ENCODE data around the gene GNAI2. TPM values are rescaled to one million over a fixed set of nuclear protein-coding genes. Genes with fewer than 3 reads are reported as not detected.
"Not testable (repeated sequence)": the region's sequence is repeated elsewhere in the genome, so short reads cannot be mapped to it uniquely, and the experiment has no call there.

GNAI2 gene
- total and polyA plus RNA-seq, 12 donors: 107 to 270 (median 146) TPM

GRCh38 chr3:50207359-50208042, 28.5 kb upstream of the GNAI2 start:
- Histone ChIP-seq H3K27me3 (peaks cover 0 to 51% (median 36%) of the 10 kb centered on the region in 7 donors), H3K9me3 (no peaks in the 10 kb centered on the region), H3K4me1 (peaks cover 0 to 29% (median 19%) of the 10 kb centered on the region in 9 donors), H3K27ac (no peak overlapping the region), H3K36me3 (no peaks in the 10 kb centered on the region), H3K4me3 (no peak overlapping the region)
- WGBS, 2 donors: 94 to 96% methylated on average over 17 of the region's 17 CpGs
- intact Hi-C loops (cut with DNase I): no loop called here
- ATAC-seq (no peak), DNase-seq (no peak)
- TF ChIP-seq CTCF (IDR thresholded peaks at IDR 0.05): no peak

DNA sequence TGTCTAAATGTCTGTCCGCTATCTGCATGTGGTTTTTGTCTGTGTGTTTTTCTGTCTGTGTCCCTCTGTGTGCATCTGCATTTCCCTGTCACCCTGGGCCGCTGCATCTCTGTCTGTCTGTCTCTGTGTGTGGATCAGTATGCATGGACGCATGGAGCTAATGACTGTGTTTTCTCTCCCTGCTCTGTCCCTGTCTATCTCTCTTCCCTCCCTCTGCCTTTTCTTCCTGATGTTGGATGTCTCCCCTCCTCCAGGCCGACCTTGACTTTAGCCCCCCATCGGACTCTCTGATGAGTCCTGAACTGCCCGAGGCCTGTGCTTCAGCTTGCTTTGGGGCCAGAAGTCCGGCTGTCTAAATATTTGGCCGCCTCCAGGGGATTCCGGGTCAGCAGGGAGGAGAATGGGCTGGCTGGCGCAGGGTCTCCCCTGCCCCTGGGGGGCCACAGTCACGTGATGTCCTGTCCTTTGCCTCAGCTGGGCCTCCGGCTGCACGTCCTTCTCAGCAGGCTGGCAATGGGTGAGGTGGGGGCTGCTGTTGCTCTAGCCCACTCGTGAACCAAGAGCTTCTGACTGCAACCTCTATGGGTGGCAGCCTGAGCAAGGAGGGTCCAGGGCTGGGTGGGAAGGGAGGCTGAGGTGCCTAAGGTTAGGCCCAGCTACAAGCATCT, 27.2 kb upstream of the GNAI2 start:
- Histone ChIP-seq H3K36me3 (no peaks in the 10 kb centered on the region), H3K27me3 (peaks cover 0 to 38% (median 23%) of the 10 kb centered on the region in 7 donors), H3K9me3 (no peaks in the 10 kb centered on the region), H3K4me1 (peaks cover 0 to 29% (median 19%) of the 10 kb centered on the region in 9 donors), H3K4me3 (no peak overlapping the region), H3K27ac (no peak overlapping the region)
- no peak for DNase-seq
- TF ChIP-seq CTCF (IDR thresholded peaks at IDR 0.05): no peak
- 70 to 73% methylated on average over 14 of the region's 14 CpGs for WGBS, 2 donors
- intact Hi-C loops (cut with DNase I): no loop called here
- no peak for ATAC-seq

DNA sequence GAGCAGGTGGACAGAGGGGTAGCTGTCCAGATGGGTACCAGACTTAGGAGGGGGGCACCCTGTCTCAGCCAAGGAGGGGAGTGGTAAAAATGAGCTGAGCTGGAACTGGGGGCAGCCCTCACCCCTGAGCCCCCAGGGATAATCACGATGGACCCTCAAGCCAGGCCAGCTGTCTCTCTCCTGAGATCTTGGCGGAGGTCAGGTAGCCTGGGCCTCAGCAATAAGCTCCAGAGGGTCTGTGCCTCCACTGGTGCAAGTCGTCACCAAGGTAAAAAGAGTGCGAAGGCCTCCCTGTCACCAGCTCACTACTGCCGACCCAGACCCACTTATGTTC, 25.9 kb upstream of the GNAI2 start:
- peaks cover 0 to 25% (median 10%) of the 10 kb centered on the region in 7 donors for H3K27me3 ChIP-seq
- H3K27ac ChIP-seq: no peak overlapping the region
- no peaks in the 10 kb centered on the region for H3K9me3 ChIP-seq
- no peak overlapping the region for H3K4me3 ChIP-seq
- ATAC-seq: no peak
- WGBS, 2 donors: 87 to 89% methylated on average over 5 of the region's 5 CpGs
- no peaks in the 10 kb centered on the region for H3K36me3 ChIP-seq
- no peak for DNase-seq
- no peak for TF ChIP-seq CTCF (IDR thresholded peaks at IDR 0.05)
- intact Hi-C loops (cut with DNase I): no loop called here
- H3K4me1 ChIP-seq: peaks cover 0 to 20% (median 11%) of the 10 kb centered on the region in 9 donors

GRCh38 chr3:50210510-50211367, 25.3 kb upstream of the GNAI2 start:
- no peaks in the 10 kb centered on the region for H3K36me3 ChIP-seq
- H3K27ac ChIP-seq: no peak overlapping the region
- peaks cover 0 to 14% (median 5%) of the 10 kb centered on the region in 9 donors for H3K4me1 ChIP-seq
- intact Hi-C loops (cut with DNase I): no loop called here
- ATAC-seq: no peak
- peaks cover 0 to 19% (median 4%) of the 10 kb centered on the region in 7 donors for H3K27me3 ChIP-seq
- no peak overlapping the region for H3K4me3 ChIP-seq
- H3K9me3 ChIP-seq: no peaks in the 10 kb centered on the region
- no peak for TF ChIP-seq CTCF (IDR thresholded peaks at IDR 0.05)
- no peak for DNase-seq
- WGBS, 2 donors: 86 to 94% methylated on average over 13 of the region's 13 CpGs

GRCh38 chr3:50211368-50211717, 24.7 kb upstream of the GNAI2 start:
- ATAC-seq; H3K9me3 ChIP-seq; H3K36me3 ChIP-seq; intact Hi-C loops (cut with DNase I); H3K4me3 ChIP-seq; H3K27ac ChIP-seq; H3K4me1 ChIP-seq; DNase-seq: not testable (repeated sequence)
- peaks cover 0 to 13% (median 0%) of the 10 kb centered on the region in 7 donors for H3K27me3 ChIP-seq
- 93 to 94% methylated on average over 5 of the region's 5 CpGs for WGBS, 2 donors

Data from heart right ventricle (tissue), 16 donors.